Measurements from ENCODE around the gene APP.
"Not testable (repeated sequence)": the region's sequence is repeated elsewhere in the genome, so short reads cannot be mapped to it uniquely, and the experiment has no call there.

The APP gene

GRCh38 chr21:26012482-26012881 is 158.1 kb downstream of the APP start:
- DNase-seq = not testable (repeated sequence)

GRCh38 chr21:26011292-26011940 is 159.2 kb downstream of the APP start:
- no peak for DNase-seq

GRCh38 chr21:26007951-26008498 is 162.5 kb downstream of the APP start:
- no peak for DNase-seq

- DNase-seq = no peak
These were observed 165.1 kb downstream of the APP start for GRCh38 chr21:26005464-26005863.

GRCh38 chr21:26003404-26003803 is 167.2 kb downstream of the APP start:
- DNase-seq = no peak

GRCh38 chr21:26001356-26001755 is 169.2 kb downstream of the APP start:
- DNase-seq = no peak

GRCh38 chr21:25999921-26000582 is 170.5 kb downstream of the APP start:
- DNase-seq = no peak

- DNase-seq = no peak
These were observed 172.6 kb downstream of the APP start for GRCh38 chr21:25997788-25998611.

GRCh38 chr21:25995278-25995677 is 175.3 kb downstream of the APP start:
- DNase-seq = no peak

GRCh38 chr21:25994758-25995163 is 175.8 kb downstream of the APP start:
- no peak for DNase-seq

- DNase-seq = no peak
These were observed 181.8 kb downstream of the APP start for GRCh38 chr21:25988738-25989137.

GRCh38 chr21:25987531-25987930 is 183.0 kb downstream of the APP start:
- no peak for DNase-seq

- no peak for DNase-seq
These were observed 183.6 kb downstream of the APP start for GRCh38 chr21:25986928-25987327.

GRCh38 chr21:25985990-25986389 is 184.6 kb downstream of the APP start:
- DNase-seq = no peak

GRCh38 chr21:25984538-25984937 is 186.0 kb downstream of the APP start:
- DNase-seq = no peak

GRCh38 chr21:25983745-25984144 is 186.8 kb downstream of the APP start:
- no peak for DNase-seq

- no peak for DNase-seq
These were observed 189.9 kb downstream of the APP start for GRCh38 chr21:25980710-25981109.

GRCh38 chr21:25979845-25980616 is 190.5 kb downstream of the APP start:
- no peak for DNase-seq

GRCh38 chr21:25977068-25977611 is 193.4 kb downstream of the APP start:
- no peak for DNase-seq

GRCh38 chr21:25974964-25975363 is 195.6 kb downstream of the APP start:
- DNase-seq = no peak

GRCh38 chr21:25970254-25970930 is 200.2 kb downstream of the APP start:
- DNase-seq = no peak

- DNase-seq = no peak
These were observed 202.6 kb downstream of the APP start for GRCh38 chr21:25967901-25968438.
